GM12892 (cell line): ENCODE data around the gene PITX1.

ENCODE experiments used
- POLR2AphosphoS5 ChIP-seq: IDR thresholded peaks from 2 replicates; pipeline ENCODE4 v1.6.1; 2011; ENCODE audit warnings: low read depth, low read length, control low read depth
- TAF1 ChIP-seq: IDR thresholded peaks from 2 replicates; pipeline ENCODE4 v1.6.1; 2011; ENCODE audit warnings: low read depth, mild to moderate bottlenecking, control low read depth, low read length, borderline replicate concordance

DNA sequence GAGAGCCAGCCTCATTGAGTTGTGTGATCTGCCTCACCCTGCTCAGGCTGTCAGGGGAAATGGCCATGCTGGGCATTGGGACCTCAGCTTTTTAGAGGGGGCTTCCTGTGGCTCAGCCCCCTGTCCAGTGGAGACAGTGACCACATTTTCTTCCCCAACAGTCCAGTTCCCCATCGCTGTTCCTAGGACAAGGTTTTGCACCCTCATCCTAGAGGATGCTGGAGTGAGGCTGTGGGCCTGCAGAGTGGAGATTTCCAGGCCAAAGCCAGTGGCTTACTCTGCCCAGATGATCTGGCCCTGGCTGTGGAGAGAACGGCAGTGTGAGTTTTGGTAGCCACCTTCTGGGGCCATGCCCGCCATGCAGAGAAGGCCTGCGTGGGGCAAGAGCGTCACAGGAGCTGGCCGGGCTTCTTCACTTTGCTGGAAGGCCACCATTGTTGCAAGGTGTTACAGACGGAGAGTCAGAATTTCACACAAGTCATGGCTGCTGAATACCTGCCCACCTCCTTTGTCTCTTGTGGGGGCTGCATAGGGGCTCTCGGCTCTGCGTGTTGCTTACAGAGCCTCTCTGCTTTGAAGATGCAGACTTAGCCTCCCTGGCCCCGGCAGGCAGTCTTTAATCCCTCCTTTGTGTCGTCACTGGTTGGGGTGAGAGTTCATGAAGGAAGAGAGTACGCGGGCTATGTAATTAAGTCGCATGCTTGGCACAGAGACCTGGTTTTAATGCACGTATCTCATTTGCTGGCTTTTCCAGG is 35.2 kb upstream of the PITX1 start:
- TF ChIP-seq TAF1 (no peak), POLR2AphosphoS5 (no peak)
